Spleen (tissue), 7 donors: ENCODE measurements around the gene RHBDF2.

ENCODE experiments used
- POLR2A ChIP-seq, 3 donors: fragments of 450-650 bp; IDR thresholded peaks; one replicate each; pipeline ENCODE4 v1.5.1; 2017; ENCODE audit warnings: antibody characterized with exemption in 3 of 3, mild to moderate bottlenecking in 1 of 3
- POLR2AphosphoS5 ChIP-seq, 3 donors: sonication (generic); formaldehyde crosslinking; IDR thresholded peaks; one replicate each; pipeline ENCODE4 v1.5.1; 2017; ENCODE audit warnings: antibody characterized with exemption in 3 of 3
- TF ChIP-seq, protein P1 (sequence below), 11 experiments: fragments of 200-600 bp in 7 of 11; fragments of 450-650 bp in 4 of 11; sonication (generic) in 4 of 11; IDR thresholded peaks in 8 of 11; conservative IDR thresholded peaks in 3 of 11; 1 replicate in 7 of 11; 2 replicates in 4 of 11; pipeline versions ENCODE4 v1.4.0 to v1.8.0; 2016 to 2021; ENCODE audit warnings: antibody characterized with exemption in 11 of 11, inconsistent platforms in 4 of 11, mild to moderate bottlenecking in 1 of 11
- donor health status: DM: no; HTN: no; CAD: no; lungs with moderate emphysema.
- donor health status: DM: no; HTN: no; CAD: no.
- donor health status: DM: no; HTN: no; CAD: no.

DNA sequence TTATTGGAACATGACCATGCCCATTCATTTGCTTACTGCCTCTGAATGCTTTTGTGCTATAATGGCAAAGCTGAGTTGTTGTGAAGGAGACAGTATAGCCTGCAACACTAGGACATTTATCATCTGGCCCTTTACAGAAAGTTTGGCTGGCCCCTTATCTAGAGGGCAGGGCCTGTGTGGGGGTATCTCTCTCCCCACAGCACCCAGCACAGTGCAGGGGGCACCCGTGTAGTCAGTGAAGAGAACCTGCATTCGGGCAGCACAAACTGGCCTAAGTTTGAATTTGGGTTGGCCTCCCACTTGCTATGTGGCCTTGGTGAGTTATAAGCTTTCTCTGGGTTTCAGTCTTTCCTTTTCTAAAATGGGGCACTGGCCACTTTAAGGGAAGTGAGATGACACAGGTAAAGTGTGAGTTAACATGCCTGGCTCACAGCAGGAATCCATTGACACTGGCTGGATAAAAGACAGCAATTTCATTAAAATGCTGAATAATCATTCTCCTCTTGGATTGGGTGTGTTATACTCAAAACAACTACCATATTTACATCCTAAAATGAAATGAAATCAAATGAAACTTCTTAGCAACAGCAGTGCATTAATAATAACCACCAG lies 60.4 kb downstream of the RHBDF2 start:
- TF ChIP-seq, protein P1, sequence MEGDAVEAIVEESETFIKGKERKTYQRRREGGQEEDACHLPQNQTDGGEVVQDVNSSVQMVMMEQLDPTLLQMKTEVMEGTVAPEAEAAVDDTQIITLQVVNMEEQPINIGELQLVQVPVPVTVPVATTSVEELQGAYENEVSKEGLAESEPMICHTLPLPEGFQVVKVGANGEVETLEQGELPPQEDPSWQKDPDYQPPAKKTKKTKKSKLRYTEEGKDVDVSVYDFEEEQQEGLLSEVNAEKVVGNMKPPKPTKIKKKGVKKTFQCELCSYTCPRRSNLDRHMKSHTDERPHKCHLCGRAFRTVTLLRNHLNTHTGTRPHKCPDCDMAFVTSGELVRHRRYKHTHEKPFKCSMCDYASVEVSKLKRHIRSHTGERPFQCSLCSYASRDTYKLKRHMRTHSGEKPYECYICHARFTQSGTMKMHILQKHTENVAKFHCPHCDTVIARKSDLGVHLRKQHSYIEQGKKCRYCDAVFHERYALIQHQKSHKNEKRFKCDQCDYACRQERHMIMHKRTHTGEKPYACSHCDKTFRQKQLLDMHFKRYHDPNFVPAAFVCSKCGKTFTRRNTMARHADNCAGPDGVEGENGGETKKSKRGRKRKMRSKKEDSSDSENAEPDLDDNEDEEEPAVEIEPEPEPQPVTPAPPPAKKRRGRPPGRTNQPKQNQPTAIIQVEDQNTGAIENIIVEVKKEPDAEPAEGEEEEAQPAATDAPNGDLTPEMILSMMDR (IDR thresholded peaks at IDR 0.05 in 8 of 11, conservative IDR thresholded peaks at IDR 0.05 in 3 of 11) = no peak
- TF ChIP-seq POLR2A (IDR thresholded peaks at IDR 0.05) = no peak
- TF ChIP-seq POLR2AphosphoS5 (IDR thresholded peaks at IDR 0.05) = no peak
